ENCODE data around the gene SAP30BP.

The SAP30BP gene

DNA sequence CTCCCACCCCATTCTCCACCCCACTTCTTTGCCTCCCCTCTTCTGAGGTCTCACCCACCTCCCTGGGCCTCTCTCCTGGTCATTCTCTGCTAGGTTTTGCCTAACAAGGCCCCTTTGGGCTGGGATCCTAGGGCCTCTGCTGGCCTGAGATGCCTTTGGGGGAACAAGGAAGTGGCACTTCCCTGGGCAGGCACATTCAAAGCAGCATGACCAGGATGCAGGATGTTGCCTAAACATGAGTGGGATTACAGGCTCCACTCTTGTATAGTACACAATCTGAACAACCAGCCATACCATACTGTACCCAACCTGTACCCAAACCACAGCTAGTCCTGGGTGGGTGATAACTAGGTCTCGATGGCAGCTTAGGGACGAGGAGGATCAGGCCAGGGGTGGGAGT lies 88.9 kb downstream of the SAP30BP start:
- Histone ChIP-seq H3K4me3 (ENCODE audit: low read depth, low read length) (no peak overlapping the region), H3K36me3 (ENCODE audit: control insufficient read depth in 2 of 2, insufficient read depth in 1 of 2, low read length in 2 of 2) (peaks cover 5 to 13% of the 10 kb centered on the region in 2 experiments; a peak in 2 of 3 replicates), H3K27ac (ENCODE audit: extremely low read depth, low read depth, low read length) (no peak overlapping the region), H3K9me3 (ENCODE audit: control insufficient read depth, insufficient read depth, low read depth, low read length) (no peaks in the 10 kb centered on the region), H3K4me1 (ENCODE audit: control insufficient read depth, insufficient read depth, low read length) (no peaks in the 10 kb centered on the region)
- ChIA-PET POLR2A (interaction anchor here (1.6 kb wide), 1 partner anchor 24 kb away, joined by 6 read pairs; a partner anchor contains a TSS), CTCF (interaction anchor here (1.0 to 11.0 kb wide), 2 partner anchors 5 to 9 kb away, joined by 3 to 170 read pairs; partner anchors contain the start of gene GALK1)
- TF ChIP-seq ZNF600 (tag by site-specific recombination; IDR thresholded peaks at IDR 0.05) (0 out of 2 replicates have a peak, but pooled peaks have one; percentile 22), ZNF501 (tag by site-specific recombination; IDR thresholded peaks at IDR 0.05) (no peak)

DNA sequence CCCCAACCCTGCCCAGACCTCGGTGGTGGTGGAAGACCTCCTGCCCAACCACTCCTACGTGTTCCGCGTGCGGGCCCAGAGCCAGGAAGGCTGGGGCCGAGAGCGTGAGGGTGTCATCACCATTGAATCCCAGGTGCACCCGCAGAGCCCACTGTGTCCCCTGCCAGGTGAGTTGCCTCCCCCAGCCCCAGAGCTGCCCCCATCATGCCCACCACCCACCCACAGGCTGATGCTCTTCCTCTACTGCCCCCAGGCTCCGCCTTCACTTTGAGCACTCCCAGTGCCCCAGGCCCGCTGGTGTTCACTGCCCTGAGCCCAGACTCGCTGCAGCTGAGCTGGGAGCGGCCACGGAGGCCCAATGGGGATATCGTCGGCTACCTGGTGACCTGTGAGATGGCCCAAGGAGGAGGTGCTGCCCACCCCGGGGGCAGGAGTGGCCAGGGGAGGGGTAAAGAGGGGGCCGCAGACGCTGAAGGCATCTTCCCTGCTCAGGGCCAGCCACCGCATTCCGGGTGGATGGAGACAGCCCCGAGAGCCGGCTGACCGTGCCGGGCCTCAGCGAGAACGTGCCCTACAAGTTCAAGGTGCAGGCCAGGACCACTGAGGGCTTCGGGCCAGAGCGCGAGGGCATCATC lies 89.4 kb downstream of the SAP30BP start:
- Histone ChIP-seq H3K27ac (ENCODE audit: extremely low read depth, low read depth, low read length) (no peak overlapping the region), H3K4me3 (ENCODE audit: low read depth, low read length) (no peak overlapping the region), H3K9me3 (ENCODE audit: control insufficient read depth, insufficient read depth, low read depth, low read length) (no peaks in the 10 kb centered on the region), H3K4me1 (ENCODE audit: control insufficient read depth, insufficient read depth, low read length) (no peaks in the 10 kb centered on the region), H3K36me3 (ENCODE audit: control insufficient read depth in 2 of 2, insufficient read depth in 1 of 2, low read length in 2 of 2) (peaks cover 5 to 13% of the 10 kb centered on the region in 2 experiments; a peak in 2 of 3 replicates)
- ChIA-PET CTCF (interaction anchor here (0.5 to 11.0 kb wide), 4 partner anchors 6 to 155 kb away, joined by 3 to 170 read pairs (median 4); partner anchors contain the start of gene GALK1), POLR2A (interaction anchor here (1.7 kb wide), 1 partner anchor 23 kb away, joined by 5 read pairs; a partner anchor contains a TSS)
- TF ChIP-seq, protein P1, sequence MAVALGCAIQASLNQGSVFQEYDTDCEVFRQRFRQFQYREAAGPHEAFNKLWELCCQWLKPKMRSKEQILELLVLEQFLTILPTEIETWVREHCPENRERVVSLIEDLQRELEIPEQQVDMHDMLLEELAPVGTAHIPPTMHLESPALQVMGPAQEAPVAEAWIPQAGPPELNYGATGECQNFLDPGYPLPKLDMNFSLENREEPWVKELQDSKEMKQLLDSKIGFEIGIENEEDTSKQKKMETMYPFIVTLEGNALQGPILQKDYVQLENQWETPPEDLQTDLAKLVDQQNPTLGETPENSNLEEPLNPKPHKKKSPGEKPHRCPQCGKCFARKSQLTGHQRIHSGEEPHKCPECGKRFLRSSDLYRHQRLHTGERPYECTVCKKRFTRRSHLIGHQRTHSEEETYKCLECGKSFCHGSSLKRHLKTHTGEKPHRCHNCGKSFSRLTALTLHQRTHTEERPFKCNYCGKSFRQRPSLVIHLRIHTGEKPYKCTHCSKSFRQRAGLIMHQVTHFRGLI (tag by site-specific recombination; IDR thresholded peaks at IDR 0.05) = peak; percentile 73; the same call in 1 of the 2 replicates
- peak; percentile 39 for TF ChIP-seq ZFHX2 (tag by site-specific recombination; conservative IDR thresholded peaks at IDR 0.05)
- TF ChIP-seq ZNF138 (tag by site-specific recombination; IDR thresholded peaks at IDR 0.05; ENCODE audit: borderline replicate concordance) = no peak
- 0 out of 2 replicates have a peak, but pooled peaks have one; percentile 37 for TF ChIP-seq EGR2 (tag by site-specific recombination; IDR thresholded peaks at IDR 0.05; ENCODE audit: low read depth)

DNA sequence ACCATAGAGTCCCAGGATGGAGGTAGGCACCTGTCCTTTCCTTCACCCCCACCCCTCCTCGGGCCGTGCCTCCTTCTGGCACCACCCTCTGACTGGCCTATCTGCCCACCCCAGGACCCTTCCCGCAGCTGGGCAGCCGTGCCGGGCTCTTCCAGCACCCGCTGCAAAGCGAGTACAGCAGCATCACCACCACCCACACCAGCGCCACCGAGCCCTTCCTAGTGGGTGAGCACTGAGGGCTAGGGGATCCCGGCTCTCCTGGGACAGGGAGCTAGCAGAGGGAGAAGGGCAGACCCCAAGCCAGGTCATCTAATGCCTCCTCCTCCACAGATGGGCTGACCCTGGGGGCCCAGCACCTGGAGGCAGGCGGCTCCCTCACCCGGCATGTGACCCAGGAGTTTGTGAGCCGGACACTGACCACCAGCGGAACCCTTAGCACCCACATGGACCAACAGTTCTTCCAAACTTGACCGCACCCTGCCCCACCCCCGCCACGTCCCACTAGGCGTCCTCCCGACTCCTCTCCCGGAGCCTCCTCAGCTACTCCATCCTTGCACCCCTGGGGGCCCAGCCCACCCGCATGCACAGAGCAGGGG lies 90.0 kb downstream of the SAP30BP start:
- H3K4me1 ChIP-seq (ENCODE audit: control insufficient read depth, insufficient read depth, low read length) = no peaks in the 10 kb centered on the region
- H3K4me3 ChIP-seq (ENCODE audit: low read depth, low read length) = no peak overlapping the region
- ChIA-PET CTCF (interaction anchor here (0.7 to 11.0 kb wide), 4 partner anchors 7 to 124 kb away, joined by 3 to 170 read pairs (median 4); partner anchors contain the start of gene SMIM5), POLR2A (interaction anchor here (0.6 to 1.7 kb wide), 2 partner anchors 23 to 347 kb away, joined by 4 to 5 read pairs; a partner anchor contains a TSS)
- no peak overlapping the region for H3K27ac ChIP-seq (ENCODE audit: extremely low read depth, low read depth, low read length)
- H3K36me3 ChIP-seq (ENCODE audit: control insufficient read depth in 2 of 2, insufficient read depth in 1 of 2, low read length in 2 of 2) = peaks cover 9 to 13% of the 10 kb centered on the region in 2 experiments; a peak in 2 of 3 replicates
- H3K9me3 ChIP-seq (ENCODE audit: control insufficient read depth, insufficient read depth, low read depth, low read length) = no peaks in the 10 kb centered on the region
- TF ChIP-seq ZNF211 (tag by site-specific recombination; IDR thresholded peaks at IDR 0.05; ENCODE audit: low read depth) = no peak
- TF ChIP-seq, protein P2, sequence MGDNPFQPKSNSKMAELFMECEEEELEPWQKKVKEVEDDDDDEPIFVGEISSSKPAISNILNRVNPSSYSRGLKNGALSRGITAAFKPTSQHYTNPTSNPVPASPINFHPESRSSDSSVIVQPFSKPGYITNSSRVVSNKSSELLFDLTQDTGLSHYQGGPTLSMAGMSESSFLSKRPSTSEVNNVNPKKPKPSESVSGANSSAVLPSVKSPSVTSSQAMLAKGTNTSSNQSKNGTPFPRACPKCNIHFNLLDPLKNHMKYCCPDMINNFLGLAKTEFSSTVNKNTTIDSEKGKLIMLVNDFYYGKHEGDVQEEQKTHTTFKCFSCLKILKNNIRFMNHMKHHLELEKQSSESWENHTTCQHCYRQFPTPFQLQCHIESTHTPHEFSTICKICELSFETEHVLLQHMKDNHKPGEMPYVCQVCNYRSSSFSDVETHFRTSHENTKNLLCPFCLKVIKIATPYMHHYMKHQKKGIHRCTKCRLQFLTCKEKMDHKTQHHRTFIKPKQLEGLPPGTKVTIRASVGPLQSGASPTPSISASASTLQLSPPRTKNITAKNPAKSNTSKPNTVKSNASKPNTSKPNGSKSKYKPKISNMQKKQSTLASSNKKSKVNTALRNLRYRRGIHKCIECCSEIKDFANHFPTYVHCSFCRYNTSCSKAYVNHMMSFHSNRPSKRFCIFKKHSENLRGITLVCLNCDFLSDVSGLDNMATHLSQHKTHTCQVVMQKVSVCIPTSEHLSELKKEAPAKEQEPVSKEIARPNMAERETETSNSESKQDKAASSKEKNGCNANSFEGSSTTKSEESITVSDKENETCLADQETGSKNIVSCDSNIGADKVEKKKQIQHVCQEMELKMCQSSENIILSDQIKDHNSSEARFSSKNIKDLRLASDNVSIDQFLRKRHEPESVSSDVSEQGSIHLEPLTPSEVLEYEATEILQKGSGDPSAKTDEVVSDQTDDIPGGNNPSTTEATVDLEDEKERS (tag by site-specific recombination; IDR thresholded peaks at IDR 0.05) = no peak
- TF ChIP-seq YY2 (tag by site-specific recombination; IDR thresholded peaks at IDR 0.05) = no peak
- TF ChIP-seq, protein P3, sequence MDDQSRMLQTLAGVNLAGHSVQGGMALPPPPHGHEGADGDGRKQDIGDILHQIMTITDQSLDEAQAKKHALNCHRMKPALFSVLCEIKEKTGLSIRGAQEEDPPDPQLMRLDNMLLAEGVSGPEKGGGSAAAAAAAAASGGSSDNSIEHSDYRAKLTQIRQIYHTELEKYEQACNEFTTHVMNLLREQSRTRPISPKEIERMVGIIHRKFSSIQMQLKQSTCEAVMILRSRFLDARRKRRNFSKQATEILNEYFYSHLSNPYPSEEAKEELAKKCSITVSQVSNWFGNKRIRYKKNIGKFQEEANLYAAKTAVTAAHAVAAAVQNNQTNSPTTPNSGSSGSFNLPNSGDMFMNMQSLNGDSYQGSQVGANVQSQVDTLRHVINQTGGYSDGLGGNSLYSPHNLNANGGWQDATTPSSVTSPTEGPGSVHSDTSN (CRISPR knock-in tag; IDR thresholded peaks at IDR 0.05) = no peak
- no peak for TF ChIP-seq ZNF169 (tag by site-specific recombination; IDR thresholded peaks at IDR 0.05)
- no peak for TF ChIP-seq ZFP3 (tag by site-specific recombination; IDR thresholded peaks at IDR 0.05; ENCODE audit: low read depth)
- TF ChIP-seq, protein P4, sequence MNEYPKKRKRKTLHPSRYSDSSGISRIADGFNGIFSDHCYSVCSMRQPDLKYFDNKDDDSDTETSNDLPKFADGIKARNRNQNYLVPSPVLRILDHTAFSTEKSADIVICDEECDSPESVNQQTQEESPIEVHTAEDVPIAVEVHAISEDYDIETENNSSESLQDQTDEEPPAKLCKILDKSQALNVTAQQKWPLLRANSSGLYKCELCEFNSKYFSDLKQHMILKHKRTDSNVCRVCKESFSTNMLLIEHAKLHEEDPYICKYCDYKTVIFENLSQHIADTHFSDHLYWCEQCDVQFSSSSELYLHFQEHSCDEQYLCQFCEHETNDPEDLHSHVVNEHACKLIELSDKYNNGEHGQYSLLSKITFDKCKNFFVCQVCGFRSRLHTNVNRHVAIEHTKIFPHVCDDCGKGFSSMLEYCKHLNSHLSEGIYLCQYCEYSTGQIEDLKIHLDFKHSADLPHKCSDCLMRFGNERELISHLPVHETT (tag by site-specific recombination; IDR thresholded peaks at IDR 0.05) = no peak
- TF ChIP-seq ZNF112 (tag by site-specific recombination; IDR thresholded peaks at IDR 0.05) = no peak
- TF ChIP-seq MYNN (tag by site-specific recombination; IDR thresholded peaks at IDR 0.05; ENCODE audit: borderline replicate concordance) = no peak
- TF ChIP-seq, protein P5, sequence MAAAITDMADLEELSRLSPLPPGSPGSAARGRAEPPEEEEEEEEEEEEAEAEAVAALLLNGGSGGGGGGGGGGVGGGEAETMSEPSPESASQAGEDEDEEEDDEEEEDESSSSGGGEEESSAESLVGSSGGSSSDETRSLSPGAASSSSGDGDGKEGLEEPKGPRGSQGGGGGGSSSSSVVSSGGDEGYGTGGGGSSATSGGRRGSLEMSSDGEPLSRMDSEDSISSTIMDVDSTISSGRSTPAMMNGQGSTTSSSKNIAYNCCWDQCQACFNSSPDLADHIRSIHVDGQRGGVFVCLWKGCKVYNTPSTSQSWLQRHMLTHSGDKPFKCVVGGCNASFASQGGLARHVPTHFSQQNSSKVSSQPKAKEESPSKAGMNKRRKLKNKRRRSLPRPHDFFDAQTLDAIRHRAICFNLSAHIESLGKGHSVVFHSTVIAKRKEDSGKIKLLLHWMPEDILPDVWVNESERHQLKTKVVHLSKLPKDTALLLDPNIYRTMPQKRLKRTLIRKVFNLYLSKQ (tag by site-specific recombination; IDR thresholded peaks at IDR 0.05; ENCODE audit: borderline replicate concordance) = no peak
- no peak for TF ChIP-seq ZNF426 (tag by site-specific recombination; IDR thresholded peaks at IDR 0.05)

Data from HEK293 (cell line).